Activated T-cell treated with anti-CD3 and anti-CD28 coated beads for 24 hours (primary cell): ENCODE data around the gene CHCHD6.

Source experiments
- DNase-seq: peaks from one replicate; pipeline ENCODE4 v3.0.0-alpha.2; 2020; ENCODE audit warnings: low read depth

The CHCHD6 gene

DNA sequence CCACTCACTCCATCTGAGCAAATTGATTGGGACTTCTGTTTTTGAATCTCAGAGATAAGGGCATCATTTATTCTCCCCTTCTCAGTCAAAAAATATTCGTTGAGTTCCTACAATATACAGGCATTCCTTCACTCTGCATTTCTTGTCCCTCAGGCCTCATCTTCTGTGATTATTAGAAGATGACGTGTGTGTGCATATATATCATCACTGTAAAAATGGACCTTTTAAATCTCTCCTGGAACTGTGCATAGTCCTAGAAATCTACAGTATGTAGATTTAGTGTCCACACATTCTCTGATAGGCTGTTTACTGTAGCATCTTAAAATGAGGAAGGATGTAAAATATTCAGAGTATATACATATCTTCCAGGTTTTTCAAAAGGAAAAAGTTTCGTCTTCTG lies 235.7 kb downstream of the CHCHD6 start:
- DNase-seq: no peak

DNA sequence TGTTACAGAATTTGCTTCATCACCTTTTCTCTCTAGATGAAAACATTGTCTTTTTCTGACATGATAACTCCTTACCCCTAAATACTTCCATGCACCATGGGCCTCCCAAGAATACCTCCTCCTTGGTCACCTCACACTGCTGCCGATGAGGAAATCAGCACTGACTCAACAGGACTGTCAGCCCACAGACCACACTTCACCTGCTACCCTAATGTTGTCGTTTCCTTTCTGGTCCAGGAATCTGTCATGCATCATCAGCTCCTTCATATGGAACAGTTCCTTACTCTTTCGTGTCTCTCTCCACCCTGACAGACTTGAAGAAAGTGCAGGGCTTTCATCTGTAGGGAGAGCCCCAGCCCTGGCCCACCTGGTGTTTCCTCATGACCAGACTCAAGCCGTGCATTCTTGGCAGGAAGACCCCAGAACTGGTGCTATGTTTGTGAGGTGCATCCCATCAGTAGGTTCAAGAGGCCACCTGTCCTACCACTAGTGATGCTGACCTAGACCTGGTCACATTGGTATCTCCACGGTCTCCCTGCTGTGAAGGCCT lies 237.8 kb downstream of the CHCHD6 start:
- no peak for DNase-seq

GRCh38 chr3:126944089-126944965 lies 240.3 kb downstream of the CHCHD6 start:
- no peak for DNase-seq

DNA sequence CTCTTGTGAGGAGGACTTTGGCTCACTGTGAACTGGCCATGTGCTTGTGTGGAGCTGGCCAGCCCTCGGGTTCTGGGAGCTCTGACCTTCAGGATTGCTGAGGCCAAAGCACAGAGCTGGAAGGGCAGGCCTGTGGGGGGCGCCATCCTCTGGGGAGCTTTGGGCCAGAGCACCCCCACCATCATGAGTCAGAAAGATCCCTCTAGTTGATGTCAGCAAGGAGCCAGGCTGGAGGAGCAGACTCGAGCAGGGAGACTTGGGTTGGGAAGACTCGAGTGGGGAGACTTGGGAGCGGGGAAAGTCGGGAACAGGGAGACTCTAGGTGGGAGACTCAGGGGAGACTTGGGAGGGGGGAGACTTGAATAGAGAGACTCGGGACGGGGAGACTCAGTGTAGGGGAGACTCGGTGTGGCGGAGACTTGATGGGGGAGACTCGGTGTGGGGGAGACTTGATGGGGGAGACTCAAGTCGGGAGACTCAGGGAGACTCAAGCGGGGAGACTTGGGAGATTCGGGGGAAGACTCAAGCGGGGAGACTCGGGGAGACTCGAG lies 241.2 kb downstream of the CHCHD6 start:
- DNase-seq: no peak

- DNase-seq: no peak
Measured at GRCh38 chr3:126945891-126946290, 241.9 kb downstream of the CHCHD6 start.

DNA sequence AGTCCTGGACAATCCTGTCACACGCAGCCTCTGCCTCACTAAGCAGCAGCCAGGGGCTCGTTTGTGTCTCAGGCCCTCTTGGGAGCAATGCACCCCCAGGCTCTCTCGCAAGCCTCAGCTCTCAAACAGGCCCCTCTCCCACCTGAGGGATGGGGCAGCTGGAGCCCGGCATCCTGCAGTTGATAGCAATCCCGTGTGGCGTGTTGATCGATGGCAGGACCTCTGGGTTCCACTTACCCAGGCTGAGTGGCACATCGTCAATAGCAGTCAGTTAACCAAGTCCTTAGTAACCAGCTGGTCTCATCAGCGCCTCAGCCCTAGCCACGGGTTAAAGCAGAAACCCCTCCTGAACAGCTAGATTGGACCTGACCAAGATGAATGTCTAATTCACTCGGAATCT lies 242.4 kb downstream of the CHCHD6 start:
- DNase-seq: no peak

DNA sequence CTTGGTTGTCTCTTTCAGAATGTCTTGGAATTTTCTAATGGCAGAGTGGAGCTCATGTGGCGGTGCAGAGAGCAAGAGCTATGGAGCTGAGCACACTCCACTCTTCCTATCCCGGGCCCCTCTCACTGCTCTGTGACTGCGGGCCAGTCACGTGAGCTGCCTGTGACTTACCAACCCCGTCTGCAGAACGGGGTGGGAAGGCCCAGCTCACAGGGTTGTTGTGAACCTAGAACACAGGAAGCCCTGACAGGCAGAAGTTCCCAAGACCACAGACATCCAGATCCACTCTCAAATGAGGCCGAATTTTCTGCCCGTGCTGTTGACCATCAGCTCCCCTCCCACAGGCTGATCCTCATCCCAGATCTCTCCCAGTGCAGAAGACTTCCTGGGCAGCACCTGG lies 243.4 kb downstream of the CHCHD6 start:
- DNase-seq: no peak

GRCh38 chr3:126948980-126949535 lies 245.0 kb downstream of the CHCHD6 start:
- no peak for DNase-seq

GRCh38 chr3:126951561-126951960 lies 247.5 kb downstream of the CHCHD6 start:
- DNase-seq: no peak

DNA sequence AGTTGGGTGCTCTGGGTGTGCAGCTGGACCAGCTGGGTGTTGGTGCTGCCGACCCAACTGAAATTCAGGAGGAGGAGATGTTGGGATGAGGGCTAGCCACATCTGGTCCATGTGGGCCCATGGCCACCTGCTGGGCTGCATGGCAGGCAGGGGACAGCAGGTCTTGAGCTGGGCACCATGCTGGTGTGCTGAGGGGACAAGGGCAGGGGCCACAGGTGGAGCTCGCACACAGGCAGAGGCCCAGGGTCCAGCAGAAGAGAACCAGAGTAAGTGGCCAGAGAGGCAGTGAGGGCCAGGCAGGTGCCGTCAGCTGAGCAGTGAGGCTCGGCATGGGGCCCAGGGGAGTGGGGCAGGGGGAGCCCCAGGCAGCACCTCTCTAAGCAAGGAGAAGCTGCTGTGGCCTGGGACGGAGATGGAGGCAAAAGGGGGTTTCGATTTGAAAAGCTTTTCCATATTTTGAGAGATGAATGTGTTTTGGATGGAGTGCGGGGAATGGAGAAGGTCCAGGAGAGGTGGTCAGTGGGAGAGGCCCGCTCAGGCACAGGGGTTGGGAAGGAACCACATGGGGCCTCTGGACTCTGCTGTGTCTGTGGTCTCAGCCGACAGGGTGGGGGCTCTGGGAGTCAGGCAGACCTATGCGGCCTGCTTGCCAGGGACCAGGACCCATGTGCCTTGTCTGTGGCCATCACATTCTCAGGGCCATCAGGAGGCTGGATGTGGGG lies 248.4 kb downstream of the CHCHD6 start:
- DNase-seq: no peak

- no peak for DNase-seq
Measured at GRCh38 chr3:126952983-126953660, 249.1 kb downstream of the CHCHD6 start.

DNA sequence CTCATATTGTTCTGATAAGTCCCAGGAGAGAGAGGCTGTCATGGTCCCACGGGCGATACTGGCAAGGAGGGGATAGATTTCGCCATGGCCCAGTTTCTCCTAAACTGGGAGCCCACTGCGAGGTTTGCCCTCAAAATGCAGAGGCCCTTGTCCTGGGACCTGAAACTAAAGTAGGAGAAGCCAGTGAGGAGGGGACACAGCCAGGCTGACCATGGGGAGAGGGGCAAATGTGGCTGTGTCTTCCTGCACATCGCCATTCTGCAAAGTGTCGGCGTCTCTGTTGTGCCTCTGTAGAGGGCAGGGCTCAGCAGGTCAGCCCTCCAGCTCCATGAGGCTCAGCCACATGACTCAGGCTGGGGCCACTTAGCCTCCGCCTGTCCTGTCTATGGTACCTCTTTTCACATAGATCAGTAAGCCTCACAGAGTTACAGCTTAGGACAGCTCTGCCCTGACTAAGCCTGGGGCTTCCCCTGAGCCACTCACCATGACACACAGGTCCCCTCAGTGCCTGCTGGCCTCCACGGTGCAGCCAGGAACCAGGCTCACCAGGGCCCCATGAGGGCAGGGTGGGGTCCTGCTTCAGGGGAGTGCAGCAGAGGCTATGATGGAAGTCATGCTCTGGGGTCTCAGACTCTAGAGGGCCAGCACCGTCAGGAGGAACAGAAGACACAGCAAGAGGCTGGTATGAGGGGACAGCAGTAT lies 250.3 kb downstream of the CHCHD6 start:
- no peak for DNase-seq

GRCh38 chr3:126955004-126955790 lies 251.2 kb downstream of the CHCHD6 start:
- DNase-seq: no peak

DNA sequence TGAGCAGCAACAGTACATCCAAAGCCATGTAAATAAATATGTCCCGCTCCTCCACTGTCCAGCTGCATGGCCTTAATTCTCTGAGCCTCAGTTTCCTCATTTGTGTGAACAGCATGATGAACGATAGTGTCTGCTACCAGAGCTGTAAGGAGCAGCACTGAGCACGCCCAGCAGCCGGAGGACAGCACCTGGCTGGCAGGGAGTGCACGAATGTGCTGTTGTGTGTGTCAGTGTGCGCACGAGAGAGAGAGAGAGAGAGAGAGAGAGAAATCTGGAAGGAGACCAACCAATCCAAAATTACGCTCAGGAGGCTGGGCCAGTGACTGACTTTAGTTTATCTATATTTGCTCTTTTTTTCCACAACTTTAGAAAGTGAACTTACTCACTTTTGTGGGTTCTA lies 252.3 kb downstream of the CHCHD6 start:
- no peak for DNase-seq

DNA sequence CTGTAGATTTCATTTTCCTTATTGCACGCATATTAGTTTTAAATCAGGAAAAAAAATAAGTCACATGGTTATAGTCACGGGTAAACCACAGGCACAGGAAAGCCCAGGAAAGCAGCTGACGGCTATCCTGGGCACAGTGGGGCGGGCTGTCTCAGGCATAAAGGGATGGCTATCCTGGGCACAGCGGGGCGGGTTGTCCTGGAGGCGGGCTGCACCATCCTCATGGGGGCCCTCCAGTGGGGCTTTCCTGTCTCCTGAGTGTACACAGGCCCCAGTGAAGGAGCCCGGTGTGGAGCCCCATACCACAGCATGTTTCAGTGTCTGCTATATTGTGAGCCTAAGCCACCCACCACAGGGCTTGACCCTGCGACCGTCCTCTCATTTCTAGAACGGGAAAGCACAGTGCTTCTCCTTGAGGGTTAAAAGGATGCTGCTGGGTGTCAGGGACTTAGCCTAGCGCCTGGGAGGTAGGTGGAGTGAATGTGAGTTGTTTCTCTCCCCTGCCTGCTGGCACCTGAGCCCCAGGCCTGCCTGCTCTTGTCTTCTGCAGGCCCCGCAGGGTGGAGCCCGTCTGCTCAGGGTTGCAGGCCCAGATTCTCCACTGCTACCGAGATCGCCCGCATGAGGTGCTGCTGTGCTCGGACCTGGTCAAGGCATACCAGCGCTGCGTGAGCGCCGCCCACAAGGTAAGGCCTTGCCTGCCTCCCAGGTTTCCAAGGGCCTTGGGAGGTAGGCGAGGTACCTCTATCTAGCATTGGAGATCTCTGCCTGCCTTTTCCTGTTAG lies 253.0 kb downstream of the CHCHD6 start:
- DNase-seq: no peak

DNA sequence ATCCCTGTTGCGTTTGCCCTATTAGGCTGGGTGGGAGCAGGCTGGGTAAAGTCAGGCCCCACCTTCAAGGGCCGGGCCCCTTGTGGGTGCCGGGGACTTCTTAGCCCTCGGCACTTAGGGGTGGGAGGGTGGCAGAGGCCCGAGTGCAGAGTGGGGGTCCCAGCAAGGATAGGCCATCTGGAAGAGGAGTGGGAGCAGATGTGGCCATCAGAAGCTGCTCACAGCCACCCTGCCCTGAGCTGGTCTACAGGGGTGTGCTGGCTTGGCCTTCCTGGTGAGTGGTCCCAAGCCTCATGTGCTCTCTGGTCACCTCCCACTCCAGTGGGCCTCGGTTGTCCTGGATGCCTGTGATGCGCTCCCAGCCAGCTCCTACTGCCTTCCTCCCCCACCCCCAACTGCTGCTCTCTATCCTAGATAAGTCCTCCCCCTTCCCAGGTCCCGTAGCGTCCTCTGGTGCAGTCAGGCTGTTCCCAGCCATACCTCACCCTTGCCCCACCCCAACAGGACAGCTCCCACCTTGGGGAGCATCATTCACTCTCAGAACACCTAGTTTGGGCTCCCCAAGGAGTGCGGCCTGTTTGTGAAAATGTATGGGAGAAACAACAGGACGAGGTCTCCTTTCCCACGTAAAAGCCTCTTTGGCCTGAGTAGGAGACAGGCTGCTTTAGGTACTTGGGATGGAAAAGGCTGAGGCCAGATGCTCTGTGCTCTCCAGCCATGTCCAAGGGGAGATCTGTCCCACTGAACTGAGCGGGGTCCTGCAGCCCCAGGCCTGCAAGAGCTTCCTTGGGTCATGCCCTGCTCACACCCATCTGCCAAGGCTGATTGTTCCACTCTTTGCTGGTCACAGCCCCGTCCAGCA lies 254.0 kb downstream of the CHCHD6 start:
- DNase-seq: no peak

DNA sequence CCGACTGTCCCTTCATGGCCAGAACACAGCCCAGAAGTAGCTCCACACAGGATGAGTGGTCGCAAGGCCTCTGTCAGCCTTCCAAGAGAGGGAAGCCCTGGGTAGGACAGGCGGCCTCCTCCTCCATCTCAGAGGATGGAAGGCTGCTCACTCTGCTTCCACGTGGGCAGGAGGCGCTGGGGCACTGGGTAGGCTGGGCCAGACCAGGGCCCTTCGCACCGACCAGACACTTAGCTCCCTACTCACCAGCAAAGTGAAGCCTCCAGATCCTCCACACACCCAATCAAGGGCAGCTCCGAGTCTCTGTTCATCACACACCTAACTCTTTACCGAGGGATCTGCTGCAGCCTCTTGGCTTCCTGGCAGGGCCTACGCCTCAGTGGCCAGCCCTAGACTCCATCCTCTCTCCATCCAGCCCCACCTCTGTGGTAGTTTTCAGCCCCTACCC lies 254.6 kb downstream of the CHCHD6 start:
- DNase-seq: no peak

- DNase-seq: no peak
Measured at GRCh38 chr3:126959136-126959920, 255.3 kb downstream of the CHCHD6 start.
